ENCODE measurements around the gene NOD2. TPM values are rescaled to one million over a fixed set of nuclear protein-coding genes. Genes with fewer than 3 reads are reported as not detected.

NOD2 gene
- total and polyA plus RNA-seq, 2 of the 13 experiments (the other 11 are each of a cell fraction or from before 2014, with no cell fraction given), result 0.27 to 0.81 TPM

DNA sequence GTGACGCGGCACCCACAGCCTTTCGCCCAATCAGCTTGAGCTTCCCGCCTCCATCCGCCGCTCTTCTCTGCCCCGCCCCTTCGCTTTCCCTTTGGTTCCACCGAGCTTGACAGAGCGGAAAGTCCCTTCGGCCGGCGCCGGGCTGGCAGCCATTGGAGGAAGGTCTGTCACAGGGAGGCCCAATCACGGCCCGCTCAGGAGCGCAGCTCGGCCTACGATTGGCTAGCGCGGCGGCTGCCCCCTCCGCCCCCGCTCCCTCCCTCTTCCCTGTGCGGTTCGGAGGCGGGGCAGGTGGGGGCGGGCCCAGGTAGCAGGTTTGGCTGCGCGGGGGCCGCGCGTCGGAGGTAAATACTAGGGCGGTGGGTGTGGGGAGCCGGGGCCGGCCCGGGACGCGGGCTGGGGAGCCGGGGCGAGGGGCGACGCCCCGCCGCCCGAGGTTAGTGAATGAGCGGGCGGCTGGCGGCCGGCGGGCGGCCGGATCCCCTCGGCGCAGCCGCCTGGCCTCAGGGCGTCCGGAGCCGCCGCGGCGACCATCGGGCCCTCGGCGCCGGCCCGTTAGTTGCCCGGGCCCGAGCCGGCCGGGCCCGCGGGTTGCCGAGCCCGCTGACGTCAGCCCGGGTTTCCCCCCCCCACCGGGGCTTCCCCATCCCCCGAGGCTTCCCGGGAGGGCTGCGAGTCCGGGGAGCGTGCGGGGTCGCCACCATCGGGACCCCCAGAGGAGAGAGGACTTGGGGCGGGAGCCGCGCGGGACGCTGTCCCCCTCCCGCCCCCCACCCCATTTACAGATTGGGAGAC is 48.6 kb downstream of the NOD2 start, which contains the start of gene CYLD (continued):
- TF ChIP-seq, protein P1, sequence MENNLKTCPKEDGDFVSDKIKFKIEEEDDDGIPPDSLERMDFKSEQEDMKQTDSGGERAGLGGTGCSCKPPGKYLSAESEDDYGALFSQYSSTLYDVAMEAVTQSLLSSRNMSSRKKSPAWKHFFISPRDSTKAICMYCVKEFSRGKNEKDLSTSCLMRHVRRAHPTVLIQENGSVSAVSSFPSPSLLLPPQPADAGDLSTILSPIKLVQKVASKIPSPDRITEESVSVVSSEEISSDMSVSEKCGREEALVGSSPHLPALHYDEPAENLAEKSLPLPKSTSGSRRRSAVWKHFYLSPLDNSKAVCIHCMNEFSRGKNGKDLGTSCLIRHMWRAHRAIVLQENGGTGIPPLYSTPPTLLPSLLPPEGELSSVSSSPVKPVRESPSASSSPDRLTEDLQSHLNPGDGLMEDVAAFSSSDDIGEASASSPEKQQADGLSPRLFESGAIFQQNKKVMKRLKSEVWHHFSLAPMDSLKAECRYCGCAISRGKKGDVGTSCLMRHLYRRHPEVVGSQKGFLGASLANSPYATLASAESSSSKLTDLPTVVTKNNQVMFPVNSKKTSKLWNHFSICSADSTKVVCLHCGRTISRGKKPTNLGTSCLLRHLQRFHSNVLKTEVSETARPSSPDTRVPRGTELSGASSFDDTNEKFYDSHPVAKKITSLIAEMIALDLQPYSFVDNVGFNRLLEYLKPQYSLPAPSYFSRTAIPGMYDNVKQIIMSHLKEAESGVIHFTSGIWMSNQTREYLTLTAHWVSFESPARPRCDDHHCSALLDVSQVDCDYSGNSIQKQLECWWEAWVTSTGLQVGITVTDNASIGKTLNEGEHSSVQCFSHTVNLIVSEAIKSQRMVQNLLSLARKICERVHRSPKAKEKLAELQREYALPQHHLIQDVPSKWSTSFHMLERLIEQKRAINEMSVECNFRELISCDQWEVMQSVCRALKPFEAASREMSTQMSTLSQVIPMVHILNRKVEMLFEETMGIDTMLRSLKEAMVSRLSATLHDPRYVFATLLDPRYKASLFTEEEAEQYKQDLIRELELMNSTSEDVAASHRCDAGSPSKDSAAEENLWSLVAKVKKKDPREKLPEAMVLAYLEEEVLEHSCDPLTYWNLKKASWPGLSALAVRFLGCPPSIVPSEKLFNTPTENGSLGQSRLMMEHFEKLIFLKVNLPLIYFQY (CRISPR knock-in tag; IDR thresholded peaks at IDR 0.05; ENCODE audit: borderline replicate concordance), result peak; percentile 61; the same call in 1 of the 2 replicates
- TF ChIP-seq SCMH1 (CRISPR knock-in tag; IDR thresholded peaks at IDR 0.05; ENCODE audit: borderline replicate concordance) (no peak), YEATS4 (CRISPR knock-in tag; IDR thresholded peaks at IDR 0.05; ENCODE audit: borderline replicate concordance) (peak; percentile 64; the same call in 1 of the 2 replicates), PAX8 (CRISPR knock-in tag; IDR thresholded peaks at IDR 0.05; ENCODE audit: borderline replicate concordance) (no peak), MBNL3 (CRISPR knock-in tag; conservative IDR thresholded peaks at IDR 0.05) (no peak), ZKSCAN8 (CRISPR knock-in tag; IDR thresholded peaks at IDR 0.05; ENCODE audit: borderline replicate concordance) (no peak), PCBP2 (optimal IDR thresholded peaks at IDR 0.05; ENCODE audit: low read depth, low read length, poor library complexity, severe bottlenecking) (no peak), YY1 (IDR thresholded peaks at IDR 0.05; ENCODE audit: insufficient read depth, insufficient replicate concordance, low read depth, low read length) (peak; percentile 99), ESRRA (CRISPR knock-in tag; IDR thresholded peaks at IDR 0.05; ENCODE audit: low read depth) (no peak), MAZ (IDR thresholded peaks at IDR 0.05; ENCODE audit: borderline replicate concordance, low read depth, low read length) (peak; percentile 98), MAZ (CRISPR knock-in tag; IDR thresholded peaks at IDR 0.05; ENCODE audit: low read depth) (peak; percentile 95), ZBTB25 (CRISPR knock-in tag; IDR thresholded peaks at IDR 0.05) (no peak), XBP1 (CRISPR knock-in tag; IDR thresholded peaks at IDR 0.05) (no peak)
- TF ChIP-seq, protein P2, sequence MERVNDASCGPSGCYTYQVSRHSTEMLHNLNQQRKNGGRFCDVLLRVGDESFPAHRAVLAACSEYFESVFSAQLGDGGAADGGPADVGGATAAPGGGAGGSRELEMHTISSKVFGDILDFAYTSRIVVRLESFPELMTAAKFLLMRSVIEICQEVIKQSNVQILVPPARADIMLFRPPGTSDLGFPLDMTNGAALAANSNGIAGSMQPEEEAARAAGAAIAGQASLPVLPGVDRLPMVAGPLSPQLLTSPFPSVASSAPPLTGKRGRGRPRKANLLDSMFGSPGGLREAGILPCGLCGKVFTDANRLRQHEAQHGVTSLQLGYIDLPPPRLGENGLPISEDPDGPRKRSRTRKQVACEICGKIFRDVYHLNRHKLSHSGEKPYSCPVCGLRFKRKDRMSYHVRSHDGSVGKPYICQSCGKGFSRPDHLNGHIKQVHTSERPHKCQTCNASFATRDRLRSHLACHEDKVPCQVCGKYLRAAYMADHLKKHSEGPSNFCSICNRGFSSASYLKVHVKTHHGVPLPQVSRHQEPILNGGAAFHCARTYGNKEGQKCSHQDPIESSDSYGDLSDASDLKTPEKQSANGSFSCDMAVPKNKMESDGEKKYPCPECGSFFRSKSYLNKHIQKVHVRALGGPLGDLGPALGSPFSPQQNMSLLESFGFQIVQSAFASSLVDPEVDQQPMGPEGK (CRISPR knock-in tag; IDR thresholded peaks at IDR 0.05), result peak; percentile 97
- TF ChIP-seq, protein P3, sequence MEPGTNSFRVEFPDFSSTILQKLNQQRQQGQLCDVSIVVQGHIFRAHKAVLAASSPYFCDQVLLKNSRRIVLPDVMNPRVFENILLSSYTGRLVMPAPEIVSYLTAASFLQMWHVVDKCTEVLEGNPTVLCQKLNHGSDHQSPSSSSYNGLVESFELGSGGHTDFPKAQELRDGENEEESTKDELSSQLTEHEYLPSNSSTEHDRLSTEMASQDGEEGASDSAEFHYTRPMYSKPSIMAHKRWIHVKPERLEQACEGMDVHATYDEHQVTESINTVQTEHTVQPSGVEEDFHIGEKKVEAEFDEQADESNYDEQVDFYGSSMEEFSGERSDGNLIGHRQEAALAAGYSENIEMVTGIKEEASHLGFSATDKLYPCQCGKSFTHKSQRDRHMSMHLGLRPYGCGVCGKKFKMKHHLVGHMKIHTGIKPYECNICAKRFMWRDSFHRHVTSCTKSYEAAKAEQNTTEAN (CRISPR knock-in tag; conservative IDR thresholded peaks at IDR 0.05), result 0 out of 2 replicates have a peak, but pooled peaks have one; percentile 60
- TF ChIP-seq, protein P4, sequence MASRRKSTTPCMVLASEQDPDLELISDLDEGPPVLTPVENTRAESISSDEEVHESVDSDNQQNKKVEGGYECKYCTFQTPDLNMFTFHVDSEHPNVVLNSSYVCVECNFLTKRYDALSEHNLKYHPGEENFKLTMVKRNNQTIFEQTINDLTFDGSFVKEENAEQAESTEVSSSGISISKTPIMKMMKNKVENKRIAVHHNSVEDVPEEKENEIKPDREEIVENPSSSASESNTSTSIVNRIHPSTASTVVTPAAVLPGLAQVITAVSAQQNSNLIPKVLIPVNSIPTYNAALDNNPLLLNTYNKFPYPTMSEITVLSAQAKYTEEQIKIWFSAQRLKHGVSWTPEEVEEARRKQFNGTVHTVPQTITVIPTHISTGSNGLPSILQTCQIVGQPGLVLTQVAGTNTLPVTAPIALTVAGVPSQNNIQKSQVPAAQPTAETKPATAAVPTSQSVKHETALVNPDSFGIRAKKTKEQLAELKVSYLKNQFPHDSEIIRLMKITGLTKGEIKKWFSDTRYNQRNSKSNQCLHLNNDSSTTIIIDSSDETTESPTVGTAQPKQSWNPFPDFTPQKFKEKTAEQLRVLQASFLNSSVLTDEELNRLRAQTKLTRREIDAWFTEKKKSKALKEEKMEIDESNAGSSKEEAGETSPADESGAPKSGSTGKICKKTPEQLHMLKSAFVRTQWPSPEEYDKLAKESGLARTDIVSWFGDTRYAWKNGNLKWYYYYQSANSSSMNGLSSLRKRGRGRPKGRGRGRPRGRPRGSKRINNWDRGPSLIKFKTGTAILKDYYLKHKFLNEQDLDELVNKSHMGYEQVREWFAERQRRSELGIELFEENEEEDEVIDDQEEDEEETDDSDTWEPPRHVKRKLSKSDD (CRISPR knock-in tag; IDR thresholded peaks at IDR 0.05; ENCODE audit: low read depth), result no peak

Measured in HepG2 (cell line).